WTC11 (cell line): Measurements from ENCODE around the gene GJA5. TPM values are rescaled to one million over a fixed set of nuclear protein-coding genes. Genes with fewer than 3 reads are reported as not detected.

Source experiments
- ATAC-seq: fragments of 200-7000 bp; cut with Tn5 transposase; 2 replicates; pipeline ENCODE4 v1.10.0; 2021; ENCODE audit warnings: mild to moderate bottlenecking, moderate library complexity
- CTCF ChIA-PET: fragments of 300-600 bp; sonication (Branson Sonifier 250); formaldehyde crosslinking; loops from one replicate; lab custom pipeline; 2021; ENCODE audit warnings: antibody characterized with exemption; lab: Charles Lee
- POLR2A ChIA-PET: fragments of 350-600 bp; sonication (Branson Sonifier 250); formaldehyde crosslinking; loops from one replicate; lab custom pipeline; 2021; ENCODE audit warnings: antibody characterized with exemption; lab: Charles Lee
- DNase-seq: peaks from one replicate; pipeline ENCODE4 v3.0.0; 2021; ENCODE audit warnings: low spot score
- H3K27ac Mint-ChIP-seq: 2 replicates; pipeline ENCODE4 v1.8.0; 2021; ENCODE audit warnings: mixed read lengths
- H3K27me3 Mint-ChIP-seq: 2 replicates; pipeline ENCODE4 v1.8.0; 2021; ENCODE audit warnings: low read depth, mild to moderate bottlenecking, moderate library complexity, mixed read lengths
- H3K36me3 Mint-ChIP-seq: 2 replicates; pipeline ENCODE4 v1.8.0; 2021; ENCODE audit warnings: mixed read lengths
- H3K4me1 Mint-ChIP-seq: 2 replicates; pipeline ENCODE4 v1.8.0; 2022; ENCODE audit warnings: mixed read lengths
- H3K4me3 Mint-ChIP-seq: 2 replicates; pipeline ENCODE4 v1.8.0; 2021; ENCODE audit warnings: mild to moderate bottlenecking, moderate library complexity, mixed read lengths
- H3K9me3 Mint-ChIP-seq: 2 replicates; pipeline ENCODE4 v1.8.0; 2021; ENCODE audit warnings: mixed read lengths
- ETV6 ChIP-seq: sonication (generic); formaldehyde crosslinking; IDR thresholded peaks from 2 replicates; pipeline ENCODE4 v1.8.1; 2022; ENCODE audit warnings: mild to moderate bottlenecking, missing genetic modification reagents
- FOXJ3 ChIP-seq: sonication (generic); formaldehyde crosslinking; IDR thresholded peaks from 2 replicates; pipeline ENCODE4 v1.9.0; 2021; ENCODE audit warnings: missing genetic modification reagents, mild to moderate bottlenecking, borderline replicate concordance
- FOXK1 ChIP-seq: sonication (generic); formaldehyde crosslinking; IDR thresholded peaks from 2 replicates; pipeline ENCODE4 v1.8.0; 2022; ENCODE audit warnings: mild to moderate bottlenecking, moderate library complexity, missing genetic modification reagents
- FOXP1 ChIP-seq: sonication (generic); formaldehyde crosslinking; IDR thresholded peaks from 2 replicates; pipeline ENCODE4 v1.8.0; 2022; ENCODE audit warnings: missing genetic modification reagents, mild to moderate bottlenecking, moderate library complexity, borderline replicate concordance
- GABPB1 ChIP-seq: sonication (generic); formaldehyde crosslinking; IDR thresholded peaks from 2 replicates; pipeline ENCODE4 v1.8.1; 2023; ENCODE audit warnings: mild to moderate bottlenecking, missing genetic modification reagents
- KAT7 ChIP-seq: sonication (generic); formaldehyde crosslinking; IDR thresholded peaks from 2 replicates; pipeline ENCODE4 v1.8.1; 2023; ENCODE audit warnings: missing genetic modification reagents, mild to moderate bottlenecking, borderline replicate concordance
- OVOL2 ChIP-seq: fragments of 250-450 bp; sonication (Bioruptor Pico); IDR thresholded peaks from 2 replicates; pipeline ENCODE4 v1.9.0; 2021; ENCODE audit warnings: mild to moderate bottlenecking, borderline replicate concordance
- SP1 ChIP-seq: sonication (generic); formaldehyde crosslinking; conservative IDR thresholded peaks from 2 replicates; pipeline ENCODE4 v1.8.1; 2022; ENCODE audit warnings: missing genetic modification reagents
- TCF7 ChIP-seq: sonication (generic); formaldehyde crosslinking; IDR thresholded peaks from 2 replicates; pipeline ENCODE4 v1.8.0; 2022; ENCODE audit warnings: mild to moderate bottlenecking, low read depth, missing genetic modification reagents, moderate library complexity
- TEAD1 ChIP-seq: sonication (generic); formaldehyde crosslinking; IDR thresholded peaks from 2 replicates; pipeline ENCODE4 v1.8.0; 2022; ENCODE audit warnings: mild to moderate bottlenecking, missing genetic modification reagents
- TP53 ChIP-seq: sonication (generic); formaldehyde crosslinking; IDR thresholded peaks from 2 replicates; pipeline ENCODE4 v1.8.1; 2023; ENCODE audit warnings: mild to moderate bottlenecking, missing genetic modification reagents
- ZBTB21 ChIP-seq: sonication (generic); formaldehyde crosslinking; IDR thresholded peaks from 2 replicates; pipeline ENCODE4 v1.8.1; 2023; ENCODE audit warnings: mild to moderate bottlenecking, missing genetic modification reagents, borderline replicate concordance
- ZNF138 ChIP-seq: sonication (generic); formaldehyde crosslinking; conservative IDR thresholded peaks from 2 replicates; pipeline ENCODE4 v1.8.1; 2022; ENCODE audit warnings: mild to moderate bottlenecking, moderate library complexity, missing genetic modification reagents
- total RNA-seq: library from RNA; stranded (reverse); gene quantifications from 3 replicates; pipeline ENCODE4 v1.2.3, GENCODE V29; 2021
- TF ChIP-seq, protein P1 (sequence below): fragments of 250-450 bp; sonication (Bioruptor Pico); IDR thresholded peaks from 2 replicates; pipeline ENCODE4 v2.1.2; 2022; ENCODE audit warnings: mild to moderate bottlenecking, moderate library complexity
- TF ChIP-seq, protein P2 (sequence below): fragments of 250-450 bp; sonication (Bioruptor Pico); IDR thresholded peaks from 2 replicates; pipeline ENCODE4 v1.9.0; 2021; ENCODE audit warnings: mild to moderate bottlenecking
- TF ChIP-seq, protein P3 (sequence below): sonication (generic); formaldehyde crosslinking; IDR thresholded peaks from 2 replicates; pipeline ENCODE4 v1.8.1; 2023; ENCODE audit warnings: mild to moderate bottlenecking, missing genetic modification reagents
- TF ChIP-seq, protein P4 (sequence below): fragments of 200-600 bp; IDR thresholded peaks from 2 replicates; pipeline ENCODE4 v1.8.0; 2022; ENCODE audit warnings: antibody characterized with exemption
- TF ChIP-seq, protein P5 (sequence below): sonication (generic); formaldehyde crosslinking; IDR thresholded peaks from 2 replicates; pipeline ENCODE4 v1.8.1; 2023; ENCODE audit warnings: mild to moderate bottlenecking, moderate library complexity, missing genetic modification reagents
- TF ChIP-seq, protein P6 (sequence below): sonication (generic); formaldehyde crosslinking; IDR thresholded peaks from 2 replicates; pipeline ENCODE4 v1.8.1; 2022; ENCODE audit warnings: mild to moderate bottlenecking, missing genetic modification reagents, moderate library complexity, borderline replicate concordance
- TF ChIP-seq, protein P7 (sequence below): sonication (generic); formaldehyde crosslinking; IDR thresholded peaks from 2 replicates; pipeline ENCODE4 v1.8.0; 2022; ENCODE audit warnings: mild to moderate bottlenecking, missing genetic modification reagents

GJA5 gene
- total RNA-seq, 1 experiment from 2014 or later, result 2.2 TPM

DNA sequence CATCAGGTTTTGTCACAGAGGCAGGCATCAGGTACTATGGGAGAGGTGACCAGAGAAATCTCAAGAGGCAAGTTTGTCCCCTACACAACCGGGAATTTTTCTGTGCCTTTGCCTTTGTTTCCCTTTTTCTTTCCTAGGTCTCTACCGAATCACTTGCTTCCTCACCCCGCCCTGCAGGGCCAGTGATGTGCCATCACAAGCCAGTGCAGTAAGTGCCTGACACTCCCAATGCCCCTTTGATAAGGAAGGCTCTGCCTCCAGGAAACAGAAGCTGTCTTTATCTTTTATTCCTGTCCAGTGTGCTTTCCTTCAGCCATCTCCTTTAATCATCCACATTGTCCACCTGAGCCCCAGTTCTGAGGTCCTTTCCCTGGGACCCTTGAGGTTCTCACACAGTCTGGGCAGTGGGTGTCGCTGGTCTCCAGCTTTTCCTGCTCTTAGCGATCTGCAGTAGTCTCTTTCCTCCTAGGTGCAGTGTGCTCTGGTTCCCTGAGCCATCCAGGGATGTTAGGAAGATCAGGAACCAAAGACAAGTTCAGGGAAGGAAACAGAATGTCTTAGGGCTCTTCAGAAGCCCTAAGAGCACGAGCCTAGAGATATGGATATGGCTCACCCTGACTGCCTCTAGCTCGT lies 36.6 kb downstream of the GJA5 start (continued):
- TF ChIP-seq, protein P1, sequence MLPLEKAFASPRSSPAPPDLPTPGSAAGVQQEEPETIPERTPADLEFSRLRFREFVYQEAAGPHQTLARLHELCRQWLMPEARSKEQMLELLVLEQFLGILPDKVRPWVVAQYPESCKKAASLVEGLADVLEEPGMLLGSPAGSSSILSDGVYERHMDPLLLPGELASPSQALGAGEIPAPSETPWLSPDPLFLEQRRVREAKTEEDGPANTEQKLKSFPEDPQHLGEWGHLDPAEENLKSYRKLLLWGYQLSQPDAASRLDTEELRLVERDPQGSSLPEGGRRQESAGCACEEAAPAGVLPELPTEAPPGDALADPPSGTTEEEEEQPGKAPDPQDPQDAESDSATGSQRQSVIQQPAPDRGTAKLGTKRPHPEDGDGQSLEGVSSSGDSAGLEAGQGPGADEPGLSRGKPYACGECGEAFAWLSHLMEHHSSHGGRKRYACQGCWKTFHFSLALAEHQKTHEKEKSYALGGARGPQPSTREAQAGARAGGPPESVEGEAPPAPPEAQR (CRISPR knock-in tag), result no peak
- TF ChIP-seq, protein P2, sequence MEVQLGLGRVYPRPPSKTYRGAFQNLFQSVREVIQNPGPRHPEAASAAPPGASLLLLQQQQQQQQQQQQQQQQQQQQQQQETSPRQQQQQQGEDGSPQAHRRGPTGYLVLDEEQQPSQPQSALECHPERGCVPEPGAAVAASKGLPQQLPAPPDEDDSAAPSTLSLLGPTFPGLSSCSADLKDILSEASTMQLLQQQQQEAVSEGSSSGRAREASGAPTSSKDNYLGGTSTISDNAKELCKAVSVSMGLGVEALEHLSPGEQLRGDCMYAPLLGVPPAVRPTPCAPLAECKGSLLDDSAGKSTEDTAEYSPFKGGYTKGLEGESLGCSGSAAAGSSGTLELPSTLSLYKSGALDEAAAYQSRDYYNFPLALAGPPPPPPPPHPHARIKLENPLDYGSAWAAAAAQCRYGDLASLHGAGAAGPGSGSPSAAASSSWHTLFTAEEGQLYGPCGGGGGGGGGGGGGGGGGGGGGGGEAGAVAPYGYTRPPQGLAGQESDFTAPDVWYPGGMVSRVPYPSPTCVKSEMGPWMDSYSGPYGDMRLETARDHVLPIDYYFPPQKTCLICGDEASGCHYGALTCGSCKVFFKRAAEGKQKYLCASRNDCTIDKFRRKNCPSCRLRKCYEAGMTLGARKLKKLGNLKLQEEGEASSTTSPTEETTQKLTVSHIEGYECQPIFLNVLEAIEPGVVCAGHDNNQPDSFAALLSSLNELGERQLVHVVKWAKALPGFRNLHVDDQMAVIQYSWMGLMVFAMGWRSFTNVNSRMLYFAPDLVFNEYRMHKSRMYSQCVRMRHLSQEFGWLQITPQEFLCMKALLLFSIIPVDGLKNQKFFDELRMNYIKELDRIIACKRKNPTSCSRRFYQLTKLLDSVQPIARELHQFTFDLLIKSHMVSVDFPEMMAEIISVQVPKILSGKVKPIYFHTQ (CRISPR knock-in tag), result no peak

DNA sequence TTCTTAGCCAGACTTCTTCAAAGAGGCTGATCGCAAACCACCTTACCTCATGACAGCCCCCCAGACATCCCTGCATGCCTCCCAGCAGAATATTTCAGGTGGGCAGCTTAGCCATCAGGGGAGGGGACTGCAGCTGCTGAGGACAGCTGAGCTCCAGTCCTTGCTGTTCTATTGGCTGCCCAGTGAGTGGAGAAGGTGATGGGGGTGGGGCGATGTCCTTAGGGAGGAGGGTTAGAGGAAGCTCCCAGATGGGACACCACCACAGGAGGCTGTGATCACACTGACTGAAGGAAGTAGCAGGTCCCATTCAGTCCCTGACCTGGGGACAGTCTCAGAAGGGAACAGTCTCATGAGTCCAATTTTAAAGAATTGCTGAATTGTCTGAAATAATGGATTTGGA lies 38.3 kb downstream of the GJA5 start:
- H3K36me3 Mint-ChIP-seq, result peaks cover 3% of the 10 kb centered on the region
- ATAC-seq (peak; percentile 69), DNase-seq (peak; percentile 56)
- H3K27me3 Mint-ChIP-seq, result no peaks in the 10 kb centered on the region
- CTCF ChIA-PET, result interaction anchor here (0.9 to 8.3 kb wide), 2 partner anchors 81 to 170 kb away, joined by 4 to 143 read pairs; no protein-coding TSS in a partner anchor
- H3K4me1 Mint-ChIP-seq, result peaks cover 30% of the 10 kb centered on the region
- POLR2A ChIA-PET, result interaction anchor here (1.0 kb wide), 1 partner anchor 171 kb away, joined by 4 read pairs; no protein-coding TSS in a partner anchor
- H3K9me3 Mint-ChIP-seq, result peaks cover 7% of the 10 kb centered on the region
- no peak overlapping the region for H3K4me3 Mint-ChIP-seq
- TF ChIP-seq ZNF138 (CRISPR knock-in tag) (no peak), TP53 (CRISPR knock-in tag) (no peak), TEAD1 (no peak), FOXJ3 (CRISPR knock-in tag) (no peak), GABPB1 (CRISPR knock-in tag) (no peak), SP1 (CRISPR knock-in tag) (no peak), TCF7 (no peak), ZBTB21 (CRISPR knock-in tag) (no peak), FOXK1 (CRISPR knock-in tag) (no peak), FOXP1 (CRISPR knock-in tag) (no peak), OVOL2 (no peak), KAT7 (CRISPR knock-in tag) (no peak), ETV6 (no peak)
- TF ChIP-seq, protein P3, sequence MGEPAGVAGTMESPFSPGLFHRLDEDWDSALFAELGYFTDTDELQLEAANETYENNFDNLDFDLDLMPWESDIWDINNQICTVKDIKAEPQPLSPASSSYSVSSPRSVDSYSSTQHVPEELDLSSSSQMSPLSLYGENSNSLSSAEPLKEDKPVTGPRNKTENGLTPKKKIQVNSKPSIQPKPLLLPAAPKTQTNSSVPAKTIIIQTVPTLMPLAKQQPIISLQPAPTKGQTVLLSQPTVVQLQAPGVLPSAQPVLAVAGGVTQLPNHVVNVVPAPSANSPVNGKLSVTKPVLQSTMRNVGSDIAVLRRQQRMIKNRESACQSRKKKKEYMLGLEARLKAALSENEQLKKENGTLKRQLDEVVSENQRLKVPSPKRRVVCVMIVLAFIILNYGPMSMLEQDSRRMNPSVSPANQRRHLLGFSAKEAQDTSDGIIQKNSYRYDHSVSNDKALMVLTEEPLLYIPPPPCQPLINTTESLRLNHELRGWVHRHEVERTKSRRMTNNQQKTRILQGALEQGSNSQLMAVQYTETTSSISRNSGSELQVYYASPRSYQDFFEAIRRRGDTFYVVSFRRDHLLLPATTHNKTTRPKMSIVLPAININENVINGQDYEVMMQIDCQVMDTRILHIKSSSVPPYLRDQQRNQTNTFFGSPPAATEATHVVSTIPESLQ (CRISPR knock-in tag), result no peak
- TF ChIP-seq, protein P4, sequence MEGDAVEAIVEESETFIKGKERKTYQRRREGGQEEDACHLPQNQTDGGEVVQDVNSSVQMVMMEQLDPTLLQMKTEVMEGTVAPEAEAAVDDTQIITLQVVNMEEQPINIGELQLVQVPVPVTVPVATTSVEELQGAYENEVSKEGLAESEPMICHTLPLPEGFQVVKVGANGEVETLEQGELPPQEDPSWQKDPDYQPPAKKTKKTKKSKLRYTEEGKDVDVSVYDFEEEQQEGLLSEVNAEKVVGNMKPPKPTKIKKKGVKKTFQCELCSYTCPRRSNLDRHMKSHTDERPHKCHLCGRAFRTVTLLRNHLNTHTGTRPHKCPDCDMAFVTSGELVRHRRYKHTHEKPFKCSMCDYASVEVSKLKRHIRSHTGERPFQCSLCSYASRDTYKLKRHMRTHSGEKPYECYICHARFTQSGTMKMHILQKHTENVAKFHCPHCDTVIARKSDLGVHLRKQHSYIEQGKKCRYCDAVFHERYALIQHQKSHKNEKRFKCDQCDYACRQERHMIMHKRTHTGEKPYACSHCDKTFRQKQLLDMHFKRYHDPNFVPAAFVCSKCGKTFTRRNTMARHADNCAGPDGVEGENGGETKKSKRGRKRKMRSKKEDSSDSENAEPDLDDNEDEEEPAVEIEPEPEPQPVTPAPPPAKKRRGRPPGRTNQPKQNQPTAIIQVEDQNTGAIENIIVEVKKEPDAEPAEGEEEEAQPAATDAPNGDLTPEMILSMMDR, result no peak
- TF ChIP-seq, protein P5, sequence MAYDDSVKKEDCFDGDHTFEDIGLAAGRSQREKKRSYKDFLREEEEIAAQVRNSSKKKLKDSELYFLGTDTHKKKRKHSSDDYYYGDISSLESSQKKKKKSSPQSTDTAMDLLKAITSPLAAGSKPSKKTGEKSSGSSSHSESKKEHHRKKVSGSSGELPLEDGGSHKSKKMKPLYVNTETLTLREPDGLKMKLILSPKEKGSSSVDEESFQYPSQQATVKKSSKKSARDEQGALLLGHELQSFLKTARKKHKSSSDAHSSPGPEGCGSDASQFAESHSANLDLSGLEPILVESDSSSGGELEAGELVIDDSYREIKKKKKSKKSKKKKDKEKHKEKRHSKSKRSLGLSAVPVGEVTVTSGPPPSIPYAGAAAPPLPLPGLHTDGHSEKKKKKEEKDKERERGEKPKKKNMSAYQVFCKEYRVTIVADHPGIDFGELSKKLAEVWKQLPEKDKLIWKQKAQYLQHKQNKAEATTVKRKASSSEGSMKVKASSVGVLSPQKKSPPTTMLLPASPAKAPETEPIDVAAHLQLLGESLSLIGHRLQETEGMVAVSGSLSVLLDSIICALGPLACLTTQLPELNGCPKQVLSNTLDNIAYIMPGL (CRISPR knock-in tag), result no peak
- TF ChIP-seq, protein P6, sequence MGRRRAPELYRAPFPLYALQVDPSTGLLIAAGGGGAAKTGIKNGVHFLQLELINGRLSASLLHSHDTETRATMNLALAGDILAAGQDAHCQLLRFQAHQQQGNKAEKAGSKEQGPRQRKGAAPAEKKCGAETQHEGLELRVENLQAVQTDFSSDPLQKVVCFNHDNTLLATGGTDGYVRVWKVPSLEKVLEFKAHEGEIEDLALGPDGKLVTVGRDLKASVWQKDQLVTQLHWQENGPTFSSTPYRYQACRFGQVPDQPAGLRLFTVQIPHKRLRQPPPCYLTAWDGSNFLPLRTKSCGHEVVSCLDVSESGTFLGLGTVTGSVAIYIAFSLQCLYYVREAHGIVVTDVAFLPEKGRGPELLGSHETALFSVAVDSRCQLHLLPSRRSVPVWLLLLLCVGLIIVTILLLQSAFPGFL, result no peak
- TF ChIP-seq, protein P7, sequence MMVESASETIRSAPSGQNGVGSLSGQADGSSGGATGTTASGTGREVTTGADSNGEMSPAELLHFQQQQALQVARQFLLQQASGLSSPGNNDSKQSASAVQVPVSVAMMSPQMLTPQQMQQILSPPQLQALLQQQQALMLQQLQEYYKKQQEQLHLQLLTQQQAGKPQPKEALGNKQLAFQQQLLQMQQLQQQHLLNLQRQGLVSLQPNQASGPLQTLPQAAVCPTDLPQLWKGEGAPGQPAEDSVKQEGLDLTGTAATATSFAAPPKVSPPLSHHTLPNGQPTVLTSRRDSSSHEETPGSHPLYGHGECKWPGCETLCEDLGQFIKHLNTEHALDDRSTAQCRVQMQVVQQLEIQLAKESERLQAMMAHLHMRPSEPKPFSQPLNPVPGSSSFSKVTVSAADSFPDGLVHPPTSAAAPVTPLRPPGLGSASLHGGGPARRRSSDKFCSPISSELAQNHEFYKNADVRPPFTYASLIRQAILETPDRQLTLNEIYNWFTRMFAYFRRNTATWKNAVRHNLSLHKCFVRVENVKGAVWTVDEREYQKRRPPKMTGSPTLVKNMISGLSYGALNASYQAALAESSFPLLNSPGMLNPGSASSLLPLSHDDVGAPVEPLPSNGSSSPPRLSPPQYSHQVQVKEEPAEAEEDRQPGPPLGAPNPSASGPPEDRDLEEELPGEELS, result no peak
- no peak overlapping the region for H3K27ac Mint-ChIP-seq
